HCT116 (cell line): ENCODE measurements around the gene TREM2.

ENCODE experiments used
- EGR1 ChIP-seq: IDR thresholded peaks from 2 replicates; pipeline ENCODE4 v1.6.1; 2012; ENCODE audit warnings: low read depth
- EZH2 ChIP-seq: fragments of 200-600 bp; sonication (generic); IDR thresholded peaks from 2 replicates; pipeline ENCODE4 v1.6.1; 2017; ENCODE audit warnings: antibody characterized with exemption, mixed run types
- EZH2phosphoT487 ChIP-seq: fragments of 200-600 bp; IDR thresholded peaks from 2 replicates; pipeline ENCODE4 v1.6.1; 2018; ENCODE audit warnings: antibody characterized with exemption, borderline replicate concordance
- FOSL1 ChIP-seq: IDR thresholded peaks from 2 replicates; pipeline ENCODE4 v1.6.1; 2012; ENCODE audit warnings: low read depth
- MAX ChIP-seq: IDR thresholded peaks from 2 replicates; pipeline ENCODE4 v1.6.1; 2012
- POLR2A ChIP-seq: IDR thresholded peaks from 2 replicates; pipeline ENCODE4 v1.7.0; 2011; ENCODE audit warnings: borderline replicate concordance; ENCODE audit not compliant: insufficient read depth, insufficient read length; ENCODE audit errors: extremely low read depth
- POLR2AphosphoS5 ChIP-seq: IDR thresholded peaks from 2 replicates; pipeline ENCODE4 v1.6.1; 2011; ENCODE audit warnings: mild to moderate bottlenecking, low read depth, low read length, moderate library complexity
- SP1 ChIP-seq: IDR thresholded peaks from 2 replicates; pipeline ENCODE4 v1.6.1; 2012; ENCODE audit warnings: low read depth
- ZFX ChIP-seq: fragments of 450-650 bp; IDR thresholded peaks from 2 replicates; pipeline ENCODE4 v1.6.1; 2017
- ZNF274 ChIP-seq: fragments of 200-500 bp; sonication (Bioruptor generic); IDR thresholded peaks from 2 replicates; pipeline ENCODE4 v1.6.1; 2014; ENCODE audit warnings: mild to moderate bottlenecking, low read depth, low read length, inconsistent platforms
- TF ChIP-seq, protein P1 (sequence below), 3 experiments: fragments of 200-600 bp in 1 of 3; sonication (generic) in 1 of 3; IDR thresholded peaks in 2 of 3; conservative IDR thresholded peaks in 1 of 3; 2 replicates each; pipeline ENCODE4 v1.5.1; 2012 to 2017; ENCODE audit warnings: low read depth in 2 of 3, low read length in 2 of 3, antibody characterized with exemption in 1 of 3, borderline replicate concordance in 1 of 3, control low read depth in 1 of 3, mild to moderate bottlenecking in 1 of 3, mixed read lengths in 1 of 3, mixed run types in 1 of 3, moderate library complexity in 1 of 3; ENCODE audit not compliant: insufficient read depth in 1 of 3

- TF ChIP-seq, protein P1, sequence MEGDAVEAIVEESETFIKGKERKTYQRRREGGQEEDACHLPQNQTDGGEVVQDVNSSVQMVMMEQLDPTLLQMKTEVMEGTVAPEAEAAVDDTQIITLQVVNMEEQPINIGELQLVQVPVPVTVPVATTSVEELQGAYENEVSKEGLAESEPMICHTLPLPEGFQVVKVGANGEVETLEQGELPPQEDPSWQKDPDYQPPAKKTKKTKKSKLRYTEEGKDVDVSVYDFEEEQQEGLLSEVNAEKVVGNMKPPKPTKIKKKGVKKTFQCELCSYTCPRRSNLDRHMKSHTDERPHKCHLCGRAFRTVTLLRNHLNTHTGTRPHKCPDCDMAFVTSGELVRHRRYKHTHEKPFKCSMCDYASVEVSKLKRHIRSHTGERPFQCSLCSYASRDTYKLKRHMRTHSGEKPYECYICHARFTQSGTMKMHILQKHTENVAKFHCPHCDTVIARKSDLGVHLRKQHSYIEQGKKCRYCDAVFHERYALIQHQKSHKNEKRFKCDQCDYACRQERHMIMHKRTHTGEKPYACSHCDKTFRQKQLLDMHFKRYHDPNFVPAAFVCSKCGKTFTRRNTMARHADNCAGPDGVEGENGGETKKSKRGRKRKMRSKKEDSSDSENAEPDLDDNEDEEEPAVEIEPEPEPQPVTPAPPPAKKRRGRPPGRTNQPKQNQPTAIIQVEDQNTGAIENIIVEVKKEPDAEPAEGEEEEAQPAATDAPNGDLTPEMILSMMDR (IDR thresholded peaks at IDR 0.05 in 2 of 3, conservative IDR thresholded peaks at IDR 0.05 in 1 of 3; ENCODE audit: borderline replicate concordance in 1 of 3, insufficient read depth in 1 of 3, low read depth in 2 of 3, low read length in 2 of 3) = no peak
- TF ChIP-seq FOSL1 (no peak), ZNF274 (no peak), POLR2A (no peak), POLR2AphosphoS5 (no peak), SP1 (no peak), ZFX (no peak), EZH2 (no peak), EZH2phosphoT487 (no peak), EGR1 (no peak), MAX (no peak)
Observed at GRCh38 chr6:41174610-41175009, 11.7 kb upstream of the TREM2 start.
